ENCODE results near the gene GLRX5.
"Not testable (repeated sequence)": the region's sequence is repeated elsewhere in the genome, so short reads cannot be mapped to it uniquely, and the experiment has no call there.

GLRX5 gene

DNA sequence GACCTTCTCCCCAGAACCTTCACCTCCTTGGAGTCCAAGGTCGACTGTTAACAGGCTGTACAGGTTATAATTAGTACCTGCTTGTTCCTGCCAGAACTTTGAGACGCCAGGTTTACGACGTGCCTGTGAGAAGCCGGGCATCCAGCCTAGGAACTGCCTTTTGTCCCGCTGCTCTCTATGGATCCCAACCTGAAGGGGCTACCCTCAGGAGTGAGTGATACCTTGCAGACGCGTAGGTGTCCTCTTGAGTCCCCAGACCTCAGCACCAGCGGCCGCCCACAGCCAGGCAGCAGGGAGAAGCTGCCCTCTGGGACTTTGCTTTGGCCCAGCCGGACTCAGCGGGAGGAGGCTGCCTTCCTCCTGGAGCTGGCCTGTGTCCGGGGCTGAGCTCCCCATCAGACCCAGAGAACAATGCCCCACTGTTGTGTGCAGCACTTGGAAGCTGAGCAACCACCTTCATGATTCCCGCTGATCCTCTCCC, 34.6 kb upstream of the GLRX5 start:
- DNase-seq: no peak

GRCh38 chr14:95500772-95501401, 34.0 kb upstream of the GLRX5 start:
- no peak for DNase-seq

DNA sequence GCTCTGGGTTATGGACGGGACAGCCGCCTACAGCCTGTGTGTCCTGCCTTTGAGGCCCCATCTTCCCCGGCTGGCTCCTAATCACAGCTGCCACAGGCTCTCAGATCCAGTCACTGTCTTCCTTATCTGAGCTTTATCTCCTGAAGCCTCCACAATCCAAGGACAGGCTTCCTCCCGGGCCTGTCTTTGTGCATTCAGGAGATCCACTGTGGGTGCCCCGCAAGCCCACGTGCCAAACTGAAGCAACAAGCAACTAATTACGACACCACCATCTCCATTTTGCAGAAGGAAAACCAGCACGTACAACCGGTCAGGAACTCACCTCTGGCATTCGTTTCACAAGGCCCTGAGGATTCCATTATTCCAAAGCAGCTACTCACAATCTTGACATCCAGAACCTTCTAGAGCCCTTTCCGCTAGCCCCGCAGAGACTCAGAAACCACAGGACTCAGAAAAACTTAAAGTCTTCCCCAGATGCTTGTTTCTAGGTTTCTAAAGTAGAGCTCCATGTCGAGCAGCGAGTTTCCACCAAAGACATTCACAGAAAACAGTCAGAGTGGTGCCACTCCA, 32.4 kb upstream of the GLRX5 start:
- DNase-seq: no peak

DNA sequence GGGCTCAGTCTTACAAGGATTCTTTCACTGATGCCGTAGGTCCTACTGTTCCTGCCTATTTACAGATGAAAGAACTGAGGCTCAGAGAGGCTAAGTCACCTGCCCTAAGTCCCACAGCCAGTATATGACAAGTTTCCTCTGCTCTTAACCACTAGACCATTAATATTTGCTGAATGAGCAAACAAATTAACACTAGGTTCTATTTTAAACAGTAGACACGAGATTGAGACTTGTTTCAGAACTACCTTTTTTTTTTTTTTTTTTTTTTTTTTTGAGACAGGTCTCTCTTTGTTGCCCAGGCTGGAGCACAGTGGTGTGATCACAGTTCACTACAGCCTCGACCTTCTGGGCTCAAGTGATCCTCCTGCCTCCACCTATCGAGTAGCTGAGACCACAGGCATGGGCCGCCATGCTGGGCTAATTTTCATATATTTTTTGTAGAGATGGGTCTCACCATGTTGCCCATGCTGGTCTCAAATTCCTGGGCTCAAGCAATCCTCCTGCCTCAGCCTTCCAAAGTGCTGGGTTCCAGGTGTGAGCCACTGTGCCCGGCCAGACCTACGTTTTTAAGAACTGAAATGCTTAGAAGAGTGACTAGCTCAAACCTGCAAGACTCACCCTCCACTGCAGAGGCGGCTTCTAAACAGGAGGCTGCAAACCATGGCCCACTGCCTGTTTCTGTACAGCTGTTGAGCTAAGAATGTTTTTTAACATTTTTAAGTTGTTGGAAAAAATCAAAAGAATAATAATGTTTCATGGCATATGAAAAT, 31.3 kb upstream of the GLRX5 start:
- no peak for DNase-seq

DNA sequence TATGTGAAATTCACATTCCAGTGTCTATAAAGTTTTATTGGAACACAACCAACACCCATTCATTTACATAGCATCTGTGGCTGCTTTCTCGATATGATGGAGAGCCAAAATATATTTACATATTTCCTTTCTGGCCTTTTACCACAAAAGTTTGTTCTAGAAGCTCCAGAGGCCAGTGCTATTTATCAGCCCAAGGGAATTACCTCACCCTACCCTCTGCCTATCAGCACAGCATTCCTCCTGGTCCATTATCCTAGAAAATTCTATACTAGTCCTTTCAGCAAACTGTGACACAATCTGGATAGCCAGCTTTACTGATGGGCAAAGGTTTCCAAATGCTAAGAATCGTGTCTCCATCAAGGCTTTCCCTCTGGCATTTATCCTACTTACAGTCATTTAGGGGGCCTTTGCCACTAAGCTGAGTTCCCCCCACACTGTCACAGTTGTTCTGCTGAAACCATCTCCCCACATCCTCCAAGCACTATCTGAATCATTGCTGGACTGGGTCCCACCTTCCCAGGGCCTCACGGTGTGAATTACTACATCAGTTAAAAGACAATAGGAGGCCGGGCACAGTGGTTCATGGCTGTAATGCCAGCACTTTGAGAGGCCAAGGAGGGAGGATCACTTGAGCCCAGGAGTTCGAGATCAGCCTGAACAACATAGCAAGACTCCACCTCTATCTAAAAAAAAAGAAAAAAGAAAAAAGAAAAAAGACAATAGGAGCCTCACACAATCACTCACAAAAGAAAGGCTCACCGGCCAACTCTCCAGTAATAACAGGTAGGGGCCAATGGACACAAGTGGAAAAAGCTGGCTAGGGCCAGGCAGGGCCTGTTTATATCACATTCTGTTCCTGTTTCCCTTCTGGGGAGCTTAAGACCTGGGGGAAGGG, 30.5 kb upstream of the GLRX5 start:
- no peak for DNase-seq

GRCh38 chr14:95505030-95505589, 29.7 kb upstream of the GLRX5 start:
- no peak for DNase-seq

- no peak for DNase-seq
Observed at GRCh38 chr14:95507174-95507573, 27.7 kb upstream of the GLRX5 start.

GRCh38 chr14:95507701-95508103, 27.1 kb upstream of the GLRX5 start:
- no peak for DNase-seq

DNA sequence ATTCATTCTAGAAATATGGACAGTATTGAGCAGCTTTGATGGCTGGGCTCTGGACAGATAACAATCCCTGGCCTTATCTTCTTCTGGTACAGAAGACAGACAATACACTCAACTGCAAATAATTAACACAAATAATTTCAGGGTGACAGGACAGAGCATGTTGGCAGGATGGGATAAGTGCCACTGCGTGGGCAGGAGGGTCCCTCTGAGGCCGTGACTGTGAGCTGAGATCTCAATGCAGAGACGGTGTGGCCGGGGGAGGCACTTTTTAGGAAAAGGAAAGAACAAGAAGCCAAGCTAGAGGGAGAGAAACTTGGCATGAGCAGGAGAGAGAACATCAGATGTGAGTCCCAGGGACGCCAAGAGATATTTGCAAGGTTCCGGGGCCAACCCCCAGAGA, 26.5 kb upstream of the GLRX5 start:
- no peak for DNase-seq

DNA sequence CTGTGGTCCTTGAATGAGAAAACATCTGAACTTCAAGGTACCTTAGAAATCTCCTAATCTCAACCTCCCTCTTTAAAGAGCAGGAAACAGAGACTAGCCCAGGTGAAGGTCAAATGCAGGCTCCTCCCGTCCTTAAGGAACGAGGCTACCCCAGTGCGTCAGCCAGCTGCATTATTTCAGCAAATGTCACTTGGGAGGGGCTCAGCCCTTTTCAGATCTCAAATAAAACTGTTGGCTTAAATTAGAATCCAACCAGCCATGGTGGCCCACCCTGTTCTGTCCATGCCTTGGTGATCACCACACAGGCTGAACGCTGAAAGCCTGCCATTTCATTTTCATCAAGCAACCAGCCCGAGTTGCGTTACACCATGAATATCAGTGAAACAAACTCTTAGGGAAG, 25.4 kb upstream of the GLRX5 start:
- no peak for DNase-seq

DNA sequence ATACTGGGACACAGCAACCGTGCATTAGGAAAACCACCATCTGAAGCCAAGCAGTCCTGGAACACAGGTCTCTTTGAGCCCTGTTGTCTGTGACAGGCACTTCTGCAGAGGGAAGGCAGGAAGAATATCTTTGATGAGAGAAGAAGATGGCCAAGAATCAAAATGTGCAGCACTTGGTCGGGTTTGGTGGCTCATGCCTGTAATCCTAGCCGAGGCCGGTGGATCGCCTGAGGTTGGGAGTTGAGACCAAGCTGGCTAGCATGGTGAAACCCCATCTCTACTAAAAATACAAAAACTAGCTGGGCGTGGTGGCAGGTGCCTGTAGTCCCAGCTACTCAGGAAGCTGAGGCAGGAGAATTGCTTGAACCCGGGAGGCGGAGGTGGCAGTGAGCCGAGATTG, 24.5 kb upstream of the GLRX5 start:
- not testable (repeated sequence) for DNase-seq

DNA sequence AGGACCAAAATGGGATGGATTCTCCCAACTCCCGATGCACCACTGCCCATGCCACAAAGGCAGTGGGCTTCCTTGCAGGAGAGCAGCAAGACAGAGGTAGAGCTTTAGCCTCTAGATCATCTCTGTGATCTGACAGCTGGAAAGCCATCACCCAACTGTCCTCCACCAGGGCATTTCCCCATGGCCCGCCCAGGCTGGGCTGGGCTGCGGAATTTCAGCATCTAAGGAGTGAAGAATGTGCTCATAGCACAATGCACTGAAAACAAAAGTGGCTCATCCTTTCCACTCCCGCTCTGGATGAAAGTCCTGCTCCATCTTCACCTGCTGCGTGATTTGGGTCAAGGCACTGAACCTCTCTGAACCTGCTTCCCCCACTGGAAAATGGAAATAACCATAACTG, 24.0 kb upstream of the GLRX5 start:
- no peak for DNase-seq

DNA sequence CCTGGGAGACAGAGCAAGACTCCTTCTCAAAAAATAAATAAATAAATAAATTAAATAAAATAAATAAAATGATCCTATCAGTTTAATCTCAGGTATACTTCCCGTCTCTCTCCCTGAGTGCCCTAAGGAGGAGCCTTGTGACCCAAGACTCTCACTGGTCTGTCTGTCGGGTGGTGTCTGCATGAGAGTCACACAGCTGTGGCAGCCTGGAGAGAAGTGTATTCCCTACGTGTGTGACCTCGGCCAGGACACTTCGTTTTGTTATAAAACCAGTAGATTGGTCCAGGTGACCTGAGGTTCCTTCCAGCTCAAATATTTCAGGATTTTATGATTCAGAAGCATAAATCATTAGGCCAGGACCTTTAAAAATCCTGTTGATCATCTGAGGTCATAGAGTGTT, 23.2 kb upstream of the GLRX5 start:
- DNase-seq: no peak

DNA sequence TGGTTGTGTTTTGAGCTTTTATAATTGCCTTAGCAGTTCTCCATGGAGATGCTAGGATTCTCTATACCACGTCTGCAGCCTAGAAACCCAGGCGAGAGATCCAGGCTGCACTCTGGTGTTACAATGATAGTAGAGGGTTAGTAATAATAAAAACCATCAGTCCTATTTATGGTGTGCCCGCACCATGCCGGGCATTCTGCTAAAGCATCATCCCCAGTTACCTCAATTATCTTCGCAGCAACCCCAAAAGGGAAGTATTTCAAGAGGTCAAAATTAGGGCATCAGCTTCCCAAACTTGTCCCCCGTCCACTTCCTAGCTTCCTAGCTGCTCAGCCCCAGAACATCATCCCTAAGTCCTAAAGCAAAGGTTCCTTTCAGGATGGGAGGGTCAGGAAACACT, 21.6 kb upstream of the GLRX5 start:
- no peak for DNase-seq

GRCh38 chr14:95514131-95515079, 20.4 kb upstream of the GLRX5 start:
- no peak for DNase-seq

DNA sequence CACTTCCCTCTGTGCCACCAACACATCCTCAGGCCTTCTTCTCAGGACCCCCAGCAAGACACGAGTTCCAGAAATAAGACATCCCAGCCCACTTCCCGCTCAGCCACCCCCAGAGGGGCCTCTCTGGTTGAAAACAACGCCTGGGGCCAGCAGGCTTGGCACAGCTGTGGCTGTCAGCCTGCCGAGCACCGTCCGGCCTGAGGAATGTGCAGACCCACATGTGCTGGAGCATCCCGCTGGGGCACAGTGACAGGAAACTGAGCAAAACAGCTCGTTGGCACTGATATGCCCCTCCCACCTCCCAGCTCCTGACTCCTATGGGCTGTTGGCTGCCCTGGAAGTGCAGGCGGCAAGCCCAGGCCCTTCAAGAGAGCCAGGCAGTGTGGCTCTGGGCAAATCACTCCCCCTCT, 19.8 kb upstream of the GLRX5 start:
- DNase-seq: no peak

GRCh38 chr14:95515596-95516552, 19.0 kb upstream of the GLRX5 start:
- peak; percentile 93 for DNase-seq

GRCh38 chr14:95516554-95517181, 18.2 kb upstream of the GLRX5 start, which contains the start of gene SYNE3:
Gene SYNE3 (minus strand): TSS chr14:95516650. CDS start chr14:95475821, 40,829 bp downstream.
- peak; percentile 81 for DNase-seq

DNA sequence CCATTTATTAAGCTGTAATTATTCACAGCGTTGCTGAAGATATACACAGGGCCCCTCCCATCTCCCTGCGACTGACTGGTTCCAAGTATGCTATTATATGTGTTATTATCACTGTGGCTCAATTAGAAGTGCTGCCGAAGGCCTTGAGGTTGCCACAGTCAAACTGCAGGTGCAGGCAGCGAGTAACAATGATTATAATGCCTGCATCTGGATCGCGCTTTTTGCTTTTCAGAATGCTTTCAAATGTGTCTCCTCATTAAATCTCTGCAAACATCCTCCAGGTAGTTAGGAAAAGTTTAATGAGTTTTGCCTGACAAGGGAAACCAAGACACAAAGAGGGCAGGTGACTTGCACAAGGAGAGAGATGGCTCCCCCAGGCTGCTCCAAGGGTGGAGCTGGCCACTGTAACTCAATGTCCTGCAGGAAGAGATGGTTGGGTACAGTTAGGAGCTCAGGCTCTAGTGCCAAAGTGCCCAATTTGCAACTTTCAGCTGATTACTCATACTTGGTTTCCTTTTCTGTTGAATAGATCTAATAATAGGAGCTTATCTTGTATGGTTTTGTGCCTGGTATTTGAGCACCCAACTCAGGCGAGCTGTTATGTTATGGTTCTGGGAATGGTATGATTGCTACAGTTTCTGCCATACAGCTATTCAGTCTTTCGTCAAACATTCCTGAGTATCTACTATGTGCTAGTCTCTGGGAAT, 16.7 kb upstream of the GLRX5 start:
- no peak for DNase-seq
